Measurements from ENCODE around the gene TRPM2. TPM values are rescaled to one million over a fixed set of nuclear protein-coding genes. Genes with fewer than 3 reads are reported as not detected.
"Not testable (repeated sequence)": the region's sequence is repeated elsewhere in the genome, so short reads cannot be mapped to it uniquely, and the experiment has no call there.

The TRPM2 gene
- total RNA-seq, 1 experiment from 2014 or later: 0.89 TPM

- no peak for DNase-seq (ENCODE audit: low spot score)
Measured at GRCh38 chr21:44335266-44336059, 18.0 kb upstream of the TRPM2 start.

- no peak for DNase-seq (ENCODE audit: low spot score)
Measured at GRCh38 chr21:44337449-44337848, 16.0 kb upstream of the TRPM2 start.

- DNase-seq (ENCODE audit: low spot score): peak; percentile 67
Measured at GRCh38 chr21:44337941-44338895, 15.2 kb upstream of the TRPM2 start.

- DNase-seq (ENCODE audit: low spot score): peak; percentile 94
Measured at GRCh38 chr21:44338971-44339910, 14.2 kb upstream of the TRPM2 start, which contains the start of gene CFAP410. Gene CFAP410 (minus strand): TSS chr21:44339390. CDS start chr21:44339194, 196 bp downstream.

GRCh38 chr21:44341726-44342458 is 11.5 kb upstream of the TRPM2 start:
- not testable (repeated sequence) for DNase-seq (ENCODE audit: low spot score)

GRCh38 chr21:44342981-44343380 is 10.4 kb upstream of the TRPM2 start:
- not testable (repeated sequence) for DNase-seq (ENCODE audit: low spot score)

- DNase-seq (ENCODE audit: low spot score): no peak
Measured at GRCh38 chr21:44344541-44345183, 8.8 kb upstream of the TRPM2 start.

GRCh38 chr21:44345495-44345894 is 7.9 kb upstream of the TRPM2 start:
- no peak for DNase-seq (ENCODE audit: low spot score)

- DNase-seq (ENCODE audit: low spot score): no peak
Measured at GRCh38 chr21:44347911-44348451, 5.4 kb upstream of the TRPM2 start.

- DNase-seq (ENCODE audit: low spot score): no peak
Measured at GRCh38 chr21:44348861-44349260, 4.6 kb upstream of the TRPM2 start.

GRCh38 chr21:44349416-44349846 is 4.0 kb upstream of the TRPM2 start:
- DNase-seq (ENCODE audit: low spot score): no peak

GRCh38 chr21:44349847-44350772 is 3.3 kb upstream of the TRPM2 start:
- DNase-seq (ENCODE audit: low spot score): no peak

- no peak for DNase-seq (ENCODE audit: low spot score)
Measured at GRCh38 chr21:44350773-44351481, 2.5 kb upstream of the TRPM2 start.

GRCh38 chr21:44351535-44352252 is 1.7 kb upstream of the TRPM2 start:
- no peak for DNase-seq (ENCODE audit: low spot score)

- DNase-seq (ENCODE audit: low spot score): no peak
Measured at GRCh38 chr21:44352253-44352860, 1.1 kb upstream of the TRPM2 start.

GRCh38 chr21:44354001-44354405 is 582 bp downstream of the TRPM2 start:
- no peak for DNase-seq (ENCODE audit: low spot score)
